ENCODE measurements around the gene RAB38.

DNA sequence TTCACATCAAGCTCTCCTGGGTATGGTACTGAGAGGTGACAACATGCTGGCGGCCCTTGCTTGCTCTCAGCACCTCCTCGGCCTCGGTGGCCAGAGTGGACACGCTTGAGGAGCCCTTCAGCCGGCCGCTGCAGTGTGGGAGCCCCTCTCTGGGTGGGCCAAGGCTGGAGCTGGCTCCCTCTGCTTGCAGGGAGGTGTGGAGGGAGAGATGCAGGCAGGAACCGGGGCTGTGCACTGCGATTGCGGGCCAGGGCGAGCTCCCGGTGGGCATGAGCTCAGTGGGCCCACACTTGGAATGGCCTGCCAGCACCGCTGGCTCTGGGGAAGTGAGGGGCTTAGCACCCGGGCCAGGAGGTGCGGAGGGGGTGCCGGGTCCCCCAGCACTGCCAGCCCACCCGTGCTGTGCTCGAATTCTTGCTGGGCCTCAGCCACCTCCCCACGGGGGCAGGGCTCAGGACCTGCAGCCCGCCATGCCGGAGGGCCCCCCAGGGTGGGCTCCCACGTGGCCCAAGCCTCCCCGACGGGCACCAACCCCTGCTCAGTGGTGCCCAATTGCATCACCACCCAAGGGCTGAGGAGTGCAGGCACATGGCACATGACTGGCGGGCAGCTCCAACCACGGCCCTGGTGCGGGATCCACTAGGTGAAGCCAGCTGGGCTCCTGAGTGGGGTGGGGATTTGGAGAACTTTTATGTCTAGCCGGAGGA lies 106.2 kb downstream of the RAB38 start:
- TF ChIP-seq, protein P1, sequence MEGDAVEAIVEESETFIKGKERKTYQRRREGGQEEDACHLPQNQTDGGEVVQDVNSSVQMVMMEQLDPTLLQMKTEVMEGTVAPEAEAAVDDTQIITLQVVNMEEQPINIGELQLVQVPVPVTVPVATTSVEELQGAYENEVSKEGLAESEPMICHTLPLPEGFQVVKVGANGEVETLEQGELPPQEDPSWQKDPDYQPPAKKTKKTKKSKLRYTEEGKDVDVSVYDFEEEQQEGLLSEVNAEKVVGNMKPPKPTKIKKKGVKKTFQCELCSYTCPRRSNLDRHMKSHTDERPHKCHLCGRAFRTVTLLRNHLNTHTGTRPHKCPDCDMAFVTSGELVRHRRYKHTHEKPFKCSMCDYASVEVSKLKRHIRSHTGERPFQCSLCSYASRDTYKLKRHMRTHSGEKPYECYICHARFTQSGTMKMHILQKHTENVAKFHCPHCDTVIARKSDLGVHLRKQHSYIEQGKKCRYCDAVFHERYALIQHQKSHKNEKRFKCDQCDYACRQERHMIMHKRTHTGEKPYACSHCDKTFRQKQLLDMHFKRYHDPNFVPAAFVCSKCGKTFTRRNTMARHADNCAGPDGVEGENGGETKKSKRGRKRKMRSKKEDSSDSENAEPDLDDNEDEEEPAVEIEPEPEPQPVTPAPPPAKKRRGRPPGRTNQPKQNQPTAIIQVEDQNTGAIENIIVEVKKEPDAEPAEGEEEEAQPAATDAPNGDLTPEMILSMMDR (IDR thresholded peaks at IDR 0.05): no peak
- no peak for TF ChIP-seq EP300 (IDR thresholded peaks at IDR 0.05)
- no peak for TF ChIP-seq POLR2A (IDR thresholded peaks at IDR 0.05)
